ENCODE results near the gene WWOX.
"Not testable (repeated sequence)": the region's sequence is repeated elsewhere in the genome, so short reads cannot be mapped to it uniquely, and the experiment has no call there.

Gene WWOX

DNA sequence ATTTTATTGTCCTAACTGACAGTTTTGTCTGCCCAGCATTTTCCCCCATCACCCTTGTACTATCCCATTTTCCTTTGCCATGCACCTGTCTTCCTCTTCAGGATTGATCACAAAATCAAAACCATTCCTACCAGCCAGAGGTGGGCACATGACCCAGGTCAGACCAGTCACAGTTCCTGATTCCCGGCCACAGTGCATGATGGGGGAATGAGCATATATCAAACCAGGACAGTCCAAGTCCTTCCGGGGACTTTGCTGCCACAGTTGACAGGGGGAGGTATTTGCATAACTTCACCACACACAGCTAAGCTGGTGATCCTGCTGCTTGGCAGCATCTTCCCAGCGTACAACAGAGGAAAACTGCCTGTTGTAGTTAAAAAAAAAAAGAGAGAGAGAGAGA, 493.9 kb downstream of the WWOX start:
- no peak for TF ChIP-seq CTCF (IDR thresholded peaks at IDR 0.05; ENCODE audit: control extremely low read depth, extremely low read depth, low read depth, missing control alignments)
- ChIA-PET POLR2A (no interaction called here), CTCF (interaction anchor here (0.6 kb wide), 1 partner anchor 317 kb away, joined by 3 read pairs; no protein-coding TSS in a partner anchor)
- no peak for DNase-seq (ENCODE audit: extremely low spot score)

DNA sequence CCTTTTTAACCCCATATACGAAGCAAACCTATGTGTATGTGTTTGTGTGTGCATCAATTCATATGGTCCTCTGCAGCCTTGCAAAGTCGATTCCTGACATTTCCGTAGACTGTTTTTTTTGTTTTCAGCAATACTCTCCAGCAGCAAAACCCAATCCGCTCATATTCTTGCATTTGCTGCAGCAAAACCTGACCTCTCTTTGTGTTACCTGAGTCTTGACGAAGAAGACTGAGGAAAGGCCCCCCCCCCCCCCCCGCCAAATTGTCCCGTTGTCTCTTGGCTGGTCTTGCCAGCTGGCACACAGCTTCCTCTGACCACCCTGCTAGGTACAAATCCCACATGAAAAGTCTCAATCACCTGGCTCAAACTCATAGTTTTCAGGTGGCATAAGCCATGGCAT, 494.7 kb downstream of the WWOX start:
- CTCF ChIA-PET = interaction anchor here (0.6 kb wide), 1 partner anchor 316 kb away, joined by 3 read pairs; no protein-coding TSS in a partner anchor
- no peak for TF ChIP-seq CTCF (IDR thresholded peaks at IDR 0.05; ENCODE audit: control extremely low read depth, extremely low read depth, low read depth, missing control alignments)
- no peak for DNase-seq (ENCODE audit: extremely low spot score)
- POLR2A ChIA-PET = no interaction called here

DNA sequence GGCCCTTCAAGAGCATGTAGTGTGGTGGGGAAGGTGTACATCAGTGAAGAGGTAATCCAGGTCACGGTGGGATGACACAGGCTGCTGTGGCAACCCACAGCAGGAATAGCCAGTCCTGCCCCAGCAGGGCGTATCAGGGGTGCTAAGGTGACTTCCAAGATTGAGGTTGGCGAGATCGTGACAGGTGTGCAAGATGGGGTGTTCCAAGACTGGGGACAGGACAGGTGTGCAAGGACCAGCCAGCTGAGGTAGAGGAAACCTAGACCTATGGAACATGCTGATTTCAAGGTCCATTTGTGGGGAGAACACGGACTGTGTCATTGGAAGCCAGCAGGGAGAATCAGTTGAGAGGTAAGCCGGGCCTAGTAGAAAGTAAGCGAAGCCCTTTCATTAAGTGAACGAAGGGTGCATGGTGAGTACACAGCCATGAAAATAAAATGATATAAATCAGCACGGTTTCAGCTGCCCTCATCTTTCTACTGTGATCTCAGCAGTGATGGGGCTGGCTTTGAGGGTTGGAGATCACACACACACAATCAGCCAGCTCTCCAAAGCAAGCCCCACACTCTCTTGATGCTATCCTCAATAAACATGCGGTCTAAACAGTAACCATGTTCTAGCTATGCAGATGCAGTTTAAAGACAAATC, 497.0 kb downstream of the WWOX start:
- ChIA-PET POLR2A (no interaction called here), CTCF (no interaction called here)
- TF ChIP-seq CTCF (IDR thresholded peaks at IDR 0.05; ENCODE audit: control extremely low read depth, extremely low read depth, low read depth, missing control alignments) = no peak
- DNase-seq (ENCODE audit: extremely low spot score) = no peak

DNA sequence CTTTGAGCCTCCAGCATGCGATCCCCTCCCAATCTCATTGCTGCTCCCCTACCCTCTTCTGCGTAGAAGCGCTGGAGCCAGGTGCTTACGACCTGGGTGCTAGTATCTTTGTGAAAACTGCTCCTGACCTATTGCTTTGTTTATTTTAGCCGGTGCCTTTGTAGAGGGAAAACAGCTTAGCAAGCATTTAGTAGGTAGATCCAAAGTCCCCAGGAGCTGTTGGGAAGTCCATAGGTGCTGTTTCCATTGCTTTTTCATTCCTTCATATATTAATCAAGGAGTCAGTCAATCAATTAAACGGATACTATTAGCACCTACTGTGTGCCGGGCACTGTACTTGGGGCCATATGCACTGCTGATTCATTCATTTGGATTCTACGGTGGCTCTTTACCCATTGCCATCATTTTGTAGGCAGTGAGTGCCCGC, 497.6 kb downstream of the WWOX start:
- CTCF ChIA-PET = interaction anchor here (1.1 kb wide), 1 partner anchor 18 kb away, joined by 4 read pairs; no protein-coding TSS in a partner anchor
- DNase-seq (ENCODE audit: extremely low spot score) = no peak
- POLR2A ChIA-PET = no interaction called here
- no peak for TF ChIP-seq CTCF (IDR thresholded peaks at IDR 0.05; ENCODE audit: control extremely low read depth, extremely low read depth, low read depth, missing control alignments)

DNA sequence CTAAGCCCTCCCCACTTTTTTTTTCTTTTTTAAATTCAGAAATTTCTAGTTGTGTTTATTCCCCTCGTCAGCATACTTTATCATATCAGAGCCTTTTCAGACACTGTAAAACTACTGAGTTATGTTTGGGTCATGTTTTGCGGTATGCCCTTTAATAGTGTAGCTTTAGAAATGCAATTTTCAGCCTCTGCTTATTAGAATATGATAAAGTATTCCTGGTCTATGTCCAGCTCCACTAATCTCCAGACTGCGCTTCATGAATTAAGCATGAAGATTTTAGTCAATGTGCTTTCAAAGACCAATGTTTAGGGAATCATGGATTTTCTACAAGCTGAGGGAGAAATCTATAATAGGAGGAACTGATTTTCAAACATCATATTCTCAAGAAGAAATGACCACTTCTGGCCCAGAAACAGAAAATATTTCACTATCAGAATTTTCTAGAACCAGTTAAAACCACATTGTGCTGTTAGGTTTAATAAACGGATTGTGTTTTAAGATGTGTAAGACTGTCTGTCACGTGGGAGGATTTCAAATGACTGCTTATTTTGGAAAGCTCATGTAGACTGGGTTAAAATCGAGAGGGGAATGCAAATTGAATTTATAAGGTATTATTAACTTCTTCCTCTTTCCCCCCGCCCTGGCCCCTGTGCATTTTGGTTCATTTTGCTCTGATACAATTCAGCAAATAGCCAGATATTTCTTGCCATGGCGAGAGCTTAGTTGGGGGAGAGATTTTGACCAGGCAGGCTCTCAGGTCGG, 498.5 kb downstream of the WWOX start:
- ChIA-PET POLR2A (no interaction called here), CTCF (interaction anchor here (1.1 to 1.2 kb wide), 2 partner anchors 13 to 17 kb away, joined by 3 to 4 read pairs; no protein-coding TSS in a partner anchor)
- no peak for TF ChIP-seq CTCF (IDR thresholded peaks at IDR 0.05; ENCODE audit: control extremely low read depth, extremely low read depth, low read depth, missing control alignments)
- no peak for DNase-seq (ENCODE audit: extremely low spot score)

GRCh38 chr16:78599271-78599670, 499.8 kb downstream of the WWOX start:
- no peak for DNase-seq (ENCODE audit: extremely low spot score)
- ChIA-PET CTCF (no interaction called here), POLR2A (no interaction called here)
- TF ChIP-seq CTCF (IDR thresholded peaks at IDR 0.05; ENCODE audit: control extremely low read depth, extremely low read depth, low read depth, missing control alignments) = no peak

GRCh38 chr16:78604423-78605062, 505.1 kb downstream of the WWOX start:
- DNase-seq (ENCODE audit: extremely low spot score); CTCF ChIA-PET; POLR2A ChIA-PET: not testable (repeated sequence)
